GM12878 (cell line): Measurements from ENCODE around the gene GALNT12. TPM values are rescaled to one million over a fixed set of nuclear protein-coding genes. Genes with fewer than 3 reads are reported as not detected.

Experiments used
- ATAC-seq: fragments of 200-7000 bp; cut with Tn5 transposase; 3 replicates; pipeline ENCODE4 v1.9.1; 2020; ENCODE audit warnings: mild to moderate bottlenecking, moderate library complexity
- BruUV-seq: library from RNA; stranded (reverse); fragments of 400-500 nt; replicated peaks from 2 replicates; lab custom pipeline; 2021; lab: Mats Ljungman, UMichigan
- CTCF ChIA-PET: fragments of 300-600 bp; sonication (Branson Sonifier 250); formaldehyde crosslinking; extraction: SDS; loops from one replicate; lab custom pipeline; 2021; ENCODE audit warnings: inconsistent platforms; lab: Yijun Ruan, JAX
- POLR2A ChIA-PET: fragments of 350-600 bp; formaldehyde crosslinking; extraction: SDS; loops from one replicate; lab custom pipeline; 2021; ENCODE audit warnings: inconsistent platforms; lab: Charles Lee
- RAD21 ChIA-PET: fragments of 300-600 bp; sonication (Branson Sonifier 250); formaldehyde crosslinking; loops from one replicate; lab custom pipeline; 2023; ENCODE audit warnings: antibody characterized with exemption; ENCODE audit not compliant: unreplicated experiment; lab: Charles Lee
- SMC1A ChIA-PET: fragments of 300-600 bp; sonication (Branson Sonifier 250); formaldehyde crosslinking; loops from one replicate; lab custom pipeline; 2023; ENCODE audit not compliant: unreplicated experiment, uncharacterized antibody; lab: Charles Lee
- DNase-seq: peaks from one replicate; pipeline ENCODE4 v3.0.0-alpha.2; 2011; ENCODE audit warnings: low read depth, low spot score
- FAIRE-seq: peaks from 3 replicates; lab custom pipeline; 2011; peaks lifted over from hg19 to GRCh38; lab: Jason Lieb, UNC
- H2AFZ ChIP-seq: 2 replicates; pipeline ENCODE4 v1.6.0; 2011; ENCODE audit warnings: low read depth, low read length, control low read depth; ENCODE audit not compliant: control insufficient read depth
- H3K27ac ChIP-seq: 2 replicates; pipeline ENCODE4 v1.5.1; 2011; ENCODE audit warnings: control low read depth; ENCODE audit not compliant: control insufficient read depth, insufficient read depth
- H3K27me3 ChIP-seq, 2 experiments: replicated peaks in 1 of 2; 2 replicates each; pipeline versions ENCODE4 v1.6.0 to v1.6.1; 2011; ENCODE audit warnings: low read length in 1 of 2; ENCODE audit not compliant: control insufficient read depth in 2 of 2, insufficient read depth in 2 of 2
- H3K36me3 ChIP-seq, 2 experiments: 2 replicates each; pipeline ENCODE4 v1.5.1; 2011; ENCODE audit warnings: low read length in 1 of 2; ENCODE audit not compliant: control insufficient read depth in 2 of 2, insufficient read depth in 2 of 2
- H3K4me1 ChIP-seq: 2 replicates; pipeline ENCODE4 v1.6.1; 2011; ENCODE audit warnings: mild to moderate bottlenecking, low read length, moderate library complexity, mixed read lengths; ENCODE audit not compliant: control insufficient read depth, insufficient read depth
- H3K4me2 ChIP-seq: 2 replicates; pipeline ENCODE4 v1.6.0; 2011; ENCODE audit warnings: control low read depth; ENCODE audit not compliant: control insufficient read depth, insufficient read depth
- H3K4me3 ChIP-seq: fragments of 200-600 bp; sonication (generic); 2 replicates; pipeline ENCODE4 v1.5.1; 2016
- H3K79me2 ChIP-seq: 2 replicates; pipeline ENCODE4 v1.6.0; 2011; ENCODE audit warnings: low read length; ENCODE audit not compliant: control insufficient read depth, insufficient read depth
- H3K9ac ChIP-seq: 2 replicates; pipeline ENCODE4 v1.8.0; 2011; ENCODE audit warnings: low read length, control low read depth, mixed read lengths; ENCODE audit not compliant: control insufficient read depth, insufficient read depth
- H3K9me3 ChIP-seq: replicated peaks from 3 replicates; pipeline ENCODE4 v1.5.1; 2011; ENCODE audit warnings: mild to moderate bottlenecking, low read length; ENCODE audit not compliant: control insufficient read depth, insufficient read depth
- H4K20me1 ChIP-seq: 2 replicates; pipeline ENCODE4 v1.6.0; 2011; ENCODE audit not compliant: control insufficient read depth, insufficient read depth
- ATF2 ChIP-seq: IDR thresholded peaks from 2 replicates; pipeline ENCODE4 v1.6.1; 2012; ENCODE audit warnings: low read length, inconsistent platforms
- CBFB ChIP-seq: IDR thresholded peaks from 2 replicates; pipeline ENCODE4 v1.6.1; 2016; ENCODE audit warnings: antibody characterized with exemption, low read depth
- ELK1 ChIP-seq: IDR thresholded peaks from 2 replicates; pipeline ENCODE4 v1.6.1; 2012; ENCODE audit warnings: low read depth, low read length, improper control_type of control experiment
- EP300 ChIP-seq, 2 experiments: fragments of 150-350 bp in 1 of 2; IDR thresholded peaks; 2 replicates each; pipeline ENCODE4 v1.6.1; 2011 to 2012; ENCODE audit warnings: low read depth in 2 of 2, low read length in 2 of 2, borderline replicate concordance in 1 of 2, improper control_type of control experiment in 1 of 2, inconsistent platforms in 1 of 2; ENCODE audit not compliant: control insufficient read depth in 1 of 2
- HDAC6 ChIP-seq: fragments of 200-600 bp; sonication (generic); IDR thresholded peaks from one replicate; pipeline ENCODE4 v1.8.0; 2017; ENCODE audit warnings: antibody characterized with exemption; ENCODE audit not compliant: unreplicated experiment
- RAD51 ChIP-seq: fragments of 450-650 bp; IDR thresholded peaks from 2 replicates; pipeline ENCODE4 v1.6.1; 2016; ENCODE audit warnings: moderate library complexity, mild to moderate bottlenecking, inconsistent platforms
- SREBF2 ChIP-seq: IDR thresholded peaks from 2 replicates; pipeline ENCODE4 v1.6.1; 2012; ENCODE audit warnings: mild to moderate bottlenecking, low read length
- SUPT20H ChIP-seq: IDR thresholded peaks from 2 replicates; pipeline ENCODE4 v1.6.1; 2011; ENCODE audit warnings: low read depth, mild to moderate bottlenecking, low read length, moderate library complexity, borderline replicate concordance; ENCODE audit not compliant: control insufficient read depth
- ZBED1 ChIP-seq: IDR thresholded peaks from 2 replicates; pipeline ENCODE4 v1.6.1; 2016; ENCODE audit warnings: borderline replicate concordance
- ZBTB33 ChIP-seq: fragments of 450-650 bp; IDR thresholded peaks from 2 replicates; pipeline ENCODE4 v1.6.1; 2017; ENCODE audit warnings: mild to moderate bottlenecking
- WGBS: methylation state at CpG from one replicate; pipeline ENCODE4 v1.1.6; 2016; ENCODE audit warnings: low lambda C conversion rate; ENCODE audit not compliant: insufficient replicate concordance, insufficient coverage; ENCODE audit errors: missing lambda C conversion rate; 5-methylcytosine and 5-hydroxymethylcytosine counted together
- in situ Hi-C: fragments of 300-500 bp; cut with MboI; formaldehyde crosslinking; loops from 9 replicates; pipeline ENCODE4 v1.14.3; 2018; ENCODE audit warnings: mixed read lengths
- intact Hi-C: fragments of 100-400 bp; cut with micrococcal nuclease; formaldehyde crosslinking; loops from one replicate; pipeline ENCODE4 v1.14.2; 2022; ENCODE audit not compliant: unreplicated experiment
- polyA plus RNA-seq, 11 experiments: library from polyadenylated mRNA; depleted of rRNA in 4 of 11; unstranded in 6 of 11; stranded (reverse) in 5 of 11; fragments of >200 nt; fragmentation: Nextera tagmentation in 4 of 11; fragmentation: Illumina TruSeq in 1 of 11; extraction: Ambion mirVana in 4 of 11; extraction: Trizol in 1 of 11; gene quantifications; 1 replicate in 1 of 11; 2 replicates in 10 of 11; pipeline versions ENCODE4 v1.2.1 to v1.2.3, GENCODE V29; 2011 to 2016; ENCODE audit warnings: inconsistent platforms in 2 of 11, missing spikeins in 2 of 11, low read depth in 1 of 11
- total RNA-seq, 4 experiments: library from RNA; depleted of rRNA in 3 of 4; stranded (reverse); fragments of >200 nt in 3 of 4; fragmentation: Illumina TruSeq in 1 of 4; extraction: Trizol in 1 of 4; gene quantifications; 2 replicates each; pipeline versions ENCODE4 v1.2.1 to v1.2.3, GENCODE V29; 2013 to 2021

GALNT12 gene
- total and polyA plus RNA-seq, 10 of the 15 experiments (the other 5 are each of a cell fraction or from before 2014, with no cell fraction given): 0.13 to 5.3 (median 3.2) TPM

- no peak for TF ChIP-seq ATF2
- TF ChIP-seq CBFB: no peak
- no peak for TF ChIP-seq HDAC6
- no peak for TF ChIP-seq SREBF2
- TF ChIP-seq SUPT20H: no peak
- TF ChIP-seq ELK1: no peak
These were observed 40.3 kb upstream of the GALNT12 start (continued) for GRCh38 chr9:98767196-98767595.

GRCh38 chr9:98767915-98768314 is 39.6 kb upstream of the GALNT12 start:
- Histone ChIP-seq H4K20me1 (no peaks in the 10 kb centered on the region), H3K27ac (no peak overlapping the region), H3K4me1 (no peaks in the 10 kb centered on the region)
- intact Hi-C loops: no loop called here
- no TSS peak for BruUV-seq
- RAD21 ChIA-PET: no interaction called here
- in situ Hi-C loops: no loop called here
- WGBS: 77% methylated on average over 7 of the region's 7 CpGs
- TF ChIP-seq RAD51 (no peak), EP300 (IDR thresholded peaks at IDR 0.05; ENCODE audit: borderline replicate concordance in 1 of 2, control insufficient read depth in 1 of 2, low read depth in 2 of 2, low read length in 2 of 2) (no peak), ZBED1 (no peak), ZBTB33 (no peak)
- TF ChIP-seq, all 136 proteins: peak for 0
- no peaks in the 10 kb centered on the region for H3K27me3 ChIP-seq
- POLR2A ChIA-PET: no interaction called here
- no peaks in the 10 kb centered on the region for H3K36me3 ChIP-seq
- FAIRE-seq (no peak), ATAC-seq (no peak), DNase-seq (no peak)
- no peaks in the 10 kb centered on the region for H3K79me2 ChIP-seq
- H3K4me2 ChIP-seq: no peak overlapping the region
- CTCF ChIA-PET: no interaction called here
- SMC1A ChIA-PET: no interaction called here
- no peak overlapping the region for H2AFZ ChIP-seq
- H3K9me3 ChIP-seq: no peaks in the 10 kb centered on the region
- no peak overlapping the region for H3K9ac ChIP-seq
- no peak overlapping the region for H3K4me3 ChIP-seq
